GM18502 (cell line): Measurements from ENCODE around the gene PILRA.

Experiments used
- ATAC-seq: cut with Tn5 transposase; IDR thresholded peaks from one replicate; pipeline ENCODE4 v1.9.1; 2021; ENCODE audit warnings: mild to moderate bottlenecking; ENCODE audit not compliant: unreplicated experiment, poor library complexity

PILRA gene

DNA sequence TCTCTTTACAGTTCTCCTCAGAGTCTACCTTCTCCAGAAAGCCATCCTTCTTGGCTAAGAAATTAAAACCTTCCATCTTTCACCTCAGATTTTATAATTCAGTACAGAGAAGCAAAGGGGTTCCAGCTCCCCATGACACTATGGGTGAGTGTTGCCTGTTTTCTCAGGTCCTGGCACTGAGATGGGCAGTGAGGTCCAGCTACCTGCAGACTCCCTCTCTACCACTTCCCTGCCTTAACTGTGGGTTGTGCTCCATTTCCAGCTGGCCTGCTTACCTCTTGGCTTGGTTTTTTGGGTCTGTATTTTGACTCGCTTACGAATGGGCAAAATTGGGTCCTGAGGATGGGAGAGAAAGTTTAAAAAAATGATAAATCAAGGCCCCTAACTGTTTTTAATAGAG lies 29.0 kb downstream of the PILRA start:
- no peak for ATAC-seq

DNA sequence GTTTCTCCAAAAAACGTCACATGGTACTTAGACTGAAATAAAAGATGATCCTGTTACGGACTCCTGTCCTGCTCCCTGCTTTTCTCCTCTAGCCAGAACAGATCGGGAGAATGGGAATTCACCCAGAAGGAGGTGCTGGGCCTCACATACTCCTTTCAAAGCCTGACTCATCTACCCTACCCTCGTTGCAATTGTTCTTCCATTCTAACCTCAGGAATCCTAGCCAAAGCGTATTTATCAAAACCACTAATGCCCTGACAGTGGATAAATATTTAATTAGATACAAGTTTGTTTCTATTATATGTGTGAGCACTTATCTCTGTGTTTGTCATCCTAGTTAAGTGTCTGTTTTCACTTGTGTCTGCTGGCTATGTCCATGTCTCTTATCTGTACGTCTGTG lies 33.5 kb downstream of the PILRA start:
- no peak for ATAC-seq

DNA sequence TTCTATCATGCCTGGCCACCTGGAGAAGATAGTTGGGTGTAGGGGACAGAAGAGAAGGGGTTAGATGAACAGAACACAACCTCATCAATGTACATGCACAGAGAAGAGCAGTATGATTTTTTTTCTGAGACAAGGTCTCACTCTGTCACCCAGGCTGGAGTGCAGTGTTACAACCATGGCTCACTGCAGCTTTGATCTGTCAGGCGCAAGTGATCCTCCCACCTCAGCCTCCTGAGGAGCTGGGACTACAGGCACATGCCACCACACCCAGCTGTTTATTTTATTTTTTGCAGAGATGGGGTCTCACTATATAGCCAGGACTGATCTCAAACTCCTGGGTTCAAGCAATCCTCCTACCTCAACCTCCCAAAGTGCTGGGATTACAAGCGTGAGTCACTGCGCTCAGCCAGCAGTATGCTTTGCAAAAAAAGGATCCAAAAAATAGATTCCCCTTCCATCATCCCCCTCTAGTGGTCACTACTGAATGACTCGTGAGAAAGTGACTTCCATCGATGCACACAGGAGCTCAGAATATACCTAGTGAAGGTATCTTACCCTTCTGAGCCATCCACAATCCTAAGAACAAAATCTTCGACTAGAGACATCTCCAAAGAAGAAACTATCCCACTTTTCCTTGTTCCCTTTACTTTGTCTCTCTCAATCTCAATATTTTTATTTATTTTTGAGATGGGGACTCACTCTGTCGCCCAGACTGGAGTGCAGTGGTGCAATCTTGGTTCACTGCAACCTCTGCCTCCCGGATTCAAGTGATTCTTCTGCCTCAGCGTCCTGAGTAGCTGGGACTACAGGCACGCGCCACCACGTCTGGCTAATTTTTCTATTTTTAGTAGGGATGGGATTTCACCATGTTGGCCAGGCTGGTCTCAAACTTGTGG lies 34.2 kb downstream of the PILRA start:
- no peak for ATAC-seq

DNA sequence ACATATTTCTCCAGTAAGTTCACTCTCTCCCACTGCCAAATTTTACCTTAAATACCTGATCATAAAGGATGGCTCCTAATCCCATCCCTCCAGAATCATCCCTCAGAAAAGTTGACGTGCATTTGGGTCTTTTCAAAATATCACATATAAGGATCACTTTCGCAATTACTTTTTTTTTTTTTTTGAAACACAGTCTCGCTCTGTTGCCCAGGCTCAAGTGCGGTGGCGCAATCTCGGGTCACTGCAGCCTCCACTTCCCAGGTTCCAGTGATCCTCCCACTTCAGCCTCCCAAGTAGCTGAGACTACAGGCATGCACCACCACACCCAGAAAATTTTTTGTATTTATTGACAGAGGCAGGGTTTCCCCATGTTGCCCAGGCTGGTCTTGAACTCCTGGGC lies 37.8 kb downstream of the PILRA start:
- no peak for ATAC-seq

DNA sequence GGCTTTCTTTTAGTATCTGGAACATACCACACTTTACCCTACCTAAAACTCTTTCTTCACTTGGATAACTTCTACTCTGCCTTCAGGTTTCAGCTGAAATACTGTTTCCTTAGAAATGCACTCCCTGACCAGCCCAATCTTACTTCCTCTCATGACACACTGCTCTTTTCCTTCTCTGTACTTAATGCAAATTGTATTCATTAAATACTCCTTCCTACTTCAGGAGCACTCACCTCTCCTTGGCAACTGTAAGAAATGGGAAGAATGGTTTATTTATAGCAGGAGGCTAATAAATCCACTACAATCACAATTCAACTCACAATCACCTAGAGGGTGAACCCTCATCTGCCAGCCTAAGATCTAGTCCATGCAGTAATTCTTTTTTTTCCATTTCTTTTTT lies 40.1 kb downstream of the PILRA start:
- ATAC-seq, result no peak

DNA sequence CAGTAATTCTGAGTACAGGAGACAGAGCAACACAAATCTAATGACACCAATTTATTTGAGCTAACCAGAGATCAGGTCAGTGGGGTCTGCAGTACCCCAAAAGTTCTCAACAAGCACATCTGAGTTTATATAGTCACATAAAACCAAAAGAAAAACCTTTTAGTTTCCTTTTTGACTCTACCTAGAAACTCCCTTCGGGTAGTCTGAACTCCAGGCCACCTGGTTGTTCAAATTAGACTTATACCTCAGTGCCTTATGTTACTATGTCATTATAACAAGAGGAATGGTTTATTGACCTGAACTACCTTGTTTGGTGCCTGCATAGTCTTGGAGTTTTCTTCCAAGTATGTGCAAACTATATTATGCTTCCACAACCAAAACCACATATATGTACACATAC lies 40.6 kb downstream of the PILRA start:
- ATAC-seq, result no peak

DNA sequence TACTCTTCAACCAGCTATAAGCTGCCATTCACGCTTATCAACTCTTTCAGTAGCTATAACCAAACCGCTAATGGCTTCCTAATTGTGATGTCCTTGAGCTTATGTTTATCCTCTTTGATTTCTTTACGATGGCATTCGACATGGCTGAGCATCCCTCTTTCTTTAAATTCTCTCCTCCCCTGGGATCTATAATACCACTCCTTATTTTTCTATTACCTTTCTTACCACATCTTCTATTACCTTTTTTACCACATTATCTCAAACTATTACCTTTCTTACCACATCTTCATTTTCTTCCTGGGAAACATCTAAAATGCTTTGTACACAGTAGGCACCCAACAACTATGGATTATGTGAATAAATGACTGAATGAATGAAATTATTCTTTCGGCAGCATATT lies 42.2 kb downstream of the PILRA start:
- ATAC-seq, result no peak

DNA sequence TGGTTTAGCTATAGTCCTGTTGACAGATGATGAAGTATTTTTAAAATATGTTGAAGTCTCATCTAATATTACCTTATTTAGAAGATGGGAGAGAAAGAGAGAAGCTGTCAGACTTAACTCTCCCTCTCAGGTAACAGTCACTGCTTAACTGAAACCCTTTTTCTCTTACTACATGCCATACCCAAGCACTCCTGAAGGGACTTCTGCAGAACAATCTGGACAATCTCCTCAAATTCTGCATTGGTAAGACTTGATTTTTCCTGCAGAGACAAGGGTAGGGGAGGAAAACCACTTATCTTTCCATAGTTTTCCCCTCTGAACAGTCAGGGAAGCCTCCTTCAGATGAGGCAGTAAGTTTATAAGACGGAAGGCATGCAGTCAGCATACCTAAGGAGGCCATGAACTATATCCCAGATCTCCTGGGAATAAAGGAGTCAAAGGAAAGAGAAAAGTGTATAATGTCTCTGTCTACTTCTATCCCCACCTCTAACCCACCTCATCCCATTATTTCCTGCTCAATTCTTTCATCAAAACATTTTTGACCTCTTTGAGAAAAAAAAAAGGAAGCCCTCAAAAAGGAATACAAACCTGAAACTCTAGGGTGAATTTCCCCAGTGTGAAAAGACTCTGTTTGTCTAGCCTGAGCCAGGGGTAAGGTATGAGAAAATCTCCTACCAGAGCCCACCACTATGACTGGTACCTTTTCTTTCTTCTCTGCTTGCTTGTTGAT lies 45.8 kb downstream of the PILRA start:
- ATAC-seq, result no peak

DNA sequence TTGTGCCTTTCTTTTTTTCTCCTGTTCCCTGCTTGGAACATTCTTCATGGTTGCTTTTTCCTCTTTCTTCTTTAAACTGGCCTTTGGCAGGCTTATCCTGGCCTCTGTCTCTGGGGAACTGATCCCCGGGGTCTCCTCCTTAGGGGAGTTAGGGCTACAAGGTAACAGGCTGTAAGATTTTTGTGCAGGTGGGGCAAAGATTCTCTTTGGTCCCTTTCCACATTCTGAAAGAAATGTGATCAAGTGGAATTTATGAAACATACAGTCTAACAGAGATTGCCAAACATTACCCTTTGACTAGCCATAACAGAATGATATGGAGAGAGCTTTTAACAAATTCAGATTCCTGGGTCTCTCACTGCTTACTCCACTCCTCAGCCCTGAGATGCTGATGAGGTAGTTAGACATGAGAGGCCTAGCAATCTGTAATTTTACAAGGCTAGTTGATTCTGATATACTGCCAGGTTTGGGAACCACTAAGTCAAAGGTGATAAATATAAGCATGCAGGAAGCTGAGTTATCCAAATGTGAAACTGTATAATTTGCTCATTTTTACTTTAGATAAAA lies 46.5 kb downstream of the PILRA start:
- no peak for ATAC-seq

DNA sequence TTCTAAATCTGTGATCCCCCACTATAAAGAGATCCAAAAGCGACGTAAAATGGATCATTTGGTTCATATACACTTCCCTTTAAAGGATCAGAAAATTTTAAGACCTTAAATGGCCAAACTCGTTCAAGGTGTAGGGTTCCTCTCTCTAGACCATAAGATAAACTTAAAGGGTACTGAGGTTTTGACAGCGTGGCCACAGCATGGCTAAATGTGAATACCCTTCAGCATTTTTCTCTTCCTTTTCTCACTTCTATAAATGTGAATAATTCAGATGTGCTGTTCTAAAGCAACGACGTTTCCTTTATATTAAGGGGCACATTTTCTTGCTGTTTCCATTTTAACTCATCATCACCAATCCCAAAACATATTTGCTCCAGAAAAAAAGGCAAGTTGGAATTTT lies 50.0 kb downstream of the PILRA start:
- ATAC-seq, result no peak

DNA sequence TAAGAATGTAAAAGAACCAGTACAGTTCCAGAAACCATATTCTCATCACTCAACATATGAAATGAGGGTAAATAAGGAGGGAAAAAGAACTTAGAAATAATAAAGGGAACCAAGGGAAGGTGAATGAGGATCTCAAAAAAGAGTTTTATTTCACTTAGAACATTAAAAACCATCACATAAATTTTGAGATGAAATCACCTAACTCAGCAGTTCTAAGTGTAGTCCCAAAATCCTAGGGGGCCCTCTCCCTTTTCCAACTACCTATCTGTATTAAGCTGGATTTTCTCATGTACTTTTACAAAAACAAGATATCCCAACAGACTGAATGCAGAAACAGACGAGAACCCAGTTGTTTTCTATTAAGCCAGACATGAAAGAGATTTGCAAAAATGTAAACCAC lies 52.1 kb downstream of the PILRA start:
- no peak for ATAC-seq

DNA sequence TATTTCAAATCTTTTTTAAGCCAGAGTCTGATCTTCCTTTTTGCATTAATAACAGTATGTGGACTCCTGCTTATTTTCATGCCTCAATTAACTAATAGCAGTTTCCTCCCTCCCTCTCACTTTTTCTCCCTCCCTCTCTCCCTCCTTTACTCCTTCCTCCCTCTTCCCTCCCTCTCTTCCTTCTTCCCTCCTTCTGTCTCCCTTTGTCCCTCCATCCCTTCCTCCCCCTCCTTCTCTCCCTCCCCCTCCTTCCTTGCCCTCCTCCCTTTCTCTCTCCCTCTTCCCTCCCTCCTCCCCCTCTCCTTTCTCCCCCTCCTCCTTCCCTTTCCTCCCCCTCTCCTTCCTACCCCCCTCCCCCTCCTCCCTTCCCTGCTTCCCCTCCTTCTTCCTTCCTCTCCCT lies 53.2 kb downstream of the PILRA start:
- ATAC-seq, result no peak

DNA sequence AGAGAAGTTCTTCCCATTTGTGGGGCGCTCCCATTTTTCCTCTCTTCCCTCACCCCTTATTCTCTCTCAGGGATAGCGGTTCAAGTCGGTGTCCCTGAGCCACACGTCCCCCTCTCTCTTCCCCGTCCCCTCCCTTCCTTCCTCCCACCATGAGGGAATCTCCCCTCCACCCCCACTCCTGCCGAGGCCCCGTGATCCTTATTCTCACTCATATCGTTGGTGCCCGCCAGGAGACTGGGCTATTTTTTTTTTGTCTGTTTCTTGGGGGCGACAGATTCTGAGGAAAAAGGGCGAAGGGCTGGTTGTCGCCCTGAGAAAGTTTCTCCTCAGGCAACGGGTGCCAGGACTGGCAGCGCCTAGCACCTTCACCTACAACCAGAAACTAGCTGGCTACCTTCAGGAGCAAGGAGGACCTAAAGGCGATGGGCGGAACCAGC lies 54.5 kb downstream of the PILRA start:
- ATAC-seq, result no peak

DNA sequence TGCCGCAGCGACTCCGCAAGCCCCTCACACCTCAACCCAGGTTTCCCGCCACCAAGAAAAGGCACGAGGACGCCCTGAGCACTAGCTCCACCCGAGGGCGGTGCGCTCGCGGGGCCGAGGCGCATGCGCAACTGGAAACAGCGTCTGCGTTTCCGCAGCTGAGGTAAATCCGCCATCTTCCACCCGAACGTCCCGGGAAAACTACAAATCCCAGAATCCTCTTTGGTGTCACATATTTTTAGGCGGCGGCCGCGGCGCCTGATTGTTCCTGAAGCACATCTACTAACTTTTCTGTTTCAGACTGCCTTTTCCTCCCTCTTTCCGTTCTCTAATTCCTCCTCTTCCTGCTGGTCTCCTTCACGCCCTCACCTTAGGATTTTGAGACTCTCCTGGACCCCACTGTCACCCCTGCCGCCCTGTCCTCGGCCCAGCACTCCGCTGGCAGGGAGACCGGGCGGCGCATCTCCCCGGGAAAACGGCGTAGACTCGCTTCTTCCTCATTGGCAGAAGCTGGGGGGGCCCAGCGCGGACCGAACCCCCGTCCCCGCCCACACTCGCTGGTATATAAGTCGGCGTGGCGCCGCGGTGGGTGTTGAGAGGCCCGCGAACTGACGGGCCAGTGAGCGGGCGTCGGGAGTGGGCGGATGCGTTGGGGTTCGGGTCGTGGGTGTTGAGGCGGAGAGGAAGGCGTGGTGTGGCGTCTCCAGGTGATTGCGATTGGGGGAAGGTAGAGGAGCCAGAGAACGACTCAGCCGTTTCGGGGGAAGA lies 55.1 kb downstream of the PILRA start, which contains the start of gene ZCWPW1:
ZCWPW1 (minus strand) TSS at position 505 of the 768 bp plus-strand sequence. CDS start 8,054 bp downstream, outside the sequence.
- peak; percentile 49 for ATAC-seq

DNA sequence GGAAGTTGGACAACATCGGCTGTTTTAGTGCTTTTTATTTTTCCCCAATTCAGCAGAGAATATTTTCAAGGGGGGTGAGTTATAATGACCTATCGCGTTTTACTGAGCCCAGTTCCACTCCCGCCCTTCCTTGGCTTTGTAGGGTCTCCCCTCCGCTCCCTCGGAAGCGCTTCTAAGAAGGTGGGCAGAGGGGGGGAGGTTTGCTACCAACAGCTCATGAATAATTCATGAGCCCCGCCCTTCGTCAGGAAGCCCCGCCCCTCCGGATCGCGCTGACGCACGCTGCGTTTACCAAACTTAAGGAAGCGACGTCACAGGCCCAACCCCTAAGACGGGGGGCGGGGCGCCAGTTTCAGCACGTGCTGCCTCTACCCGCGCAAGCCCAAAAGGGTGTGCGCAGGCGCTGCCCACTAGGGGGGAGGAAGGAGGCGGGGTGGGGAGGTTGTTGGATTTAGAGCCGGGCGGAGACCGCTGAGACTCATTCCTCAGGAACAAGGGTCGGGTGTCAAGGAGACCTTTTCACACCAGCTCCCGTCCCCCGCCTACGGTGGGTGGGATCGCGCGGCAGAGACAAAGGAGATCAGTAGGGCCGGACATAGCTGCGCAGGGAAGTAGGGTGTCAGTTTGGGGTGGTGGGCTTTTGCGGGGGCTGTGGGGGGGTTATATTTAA lies 55.8 kb downstream of the PILRA start:
- ATAC-seq, result peak; percentile 51

DNA sequence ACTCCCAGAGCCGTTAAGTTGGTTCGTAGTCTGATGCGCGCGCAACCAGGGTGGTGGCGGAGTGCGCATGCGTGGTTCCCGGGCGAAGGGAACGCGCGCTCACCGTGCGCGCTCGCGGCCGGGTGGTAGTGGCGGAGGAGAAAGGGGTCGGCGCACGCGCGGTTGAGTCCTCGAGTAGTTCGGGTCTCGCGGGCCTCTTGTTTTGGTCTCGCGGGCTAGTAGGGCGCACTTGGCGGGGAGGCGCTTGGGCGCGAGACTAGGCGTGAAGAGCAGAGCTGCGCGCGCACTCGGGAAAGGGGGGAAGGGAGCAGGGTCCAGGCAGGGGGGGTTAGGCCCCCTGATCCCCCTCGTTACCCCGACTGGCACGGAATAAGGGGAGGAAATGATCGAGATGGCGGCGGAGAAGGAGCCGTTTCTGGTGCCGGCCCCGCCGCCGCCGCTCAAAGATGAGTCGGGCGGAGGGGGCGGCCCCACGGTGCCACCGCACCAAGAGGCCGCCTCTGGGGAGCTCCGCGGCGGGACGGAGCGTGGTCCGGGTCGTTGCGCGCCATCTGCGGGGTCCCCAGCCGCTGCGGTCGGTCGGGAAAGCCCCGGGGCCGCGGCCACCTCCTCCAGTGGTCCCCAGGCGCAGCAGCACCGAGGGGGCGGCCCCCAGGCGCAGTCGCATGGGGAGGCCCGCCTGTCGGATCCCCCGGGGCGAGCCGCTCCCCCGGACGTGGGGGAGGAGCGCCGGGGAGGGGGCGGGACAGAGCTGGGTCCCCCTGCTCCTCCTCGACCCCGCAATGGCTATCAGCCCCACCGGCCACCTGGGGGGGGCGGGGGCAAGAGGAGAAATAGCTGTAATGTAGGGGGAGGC lies 56.6 kb downstream of the PILRA start, which contains the start of gene MEPCE:
MEPCE (plus strand) TSS at position 195 of the 856 bp plus-strand sequence; CDS start at position 383, 188 bp downstream.
- ATAC-seq, result peak; percentile 37

DNA sequence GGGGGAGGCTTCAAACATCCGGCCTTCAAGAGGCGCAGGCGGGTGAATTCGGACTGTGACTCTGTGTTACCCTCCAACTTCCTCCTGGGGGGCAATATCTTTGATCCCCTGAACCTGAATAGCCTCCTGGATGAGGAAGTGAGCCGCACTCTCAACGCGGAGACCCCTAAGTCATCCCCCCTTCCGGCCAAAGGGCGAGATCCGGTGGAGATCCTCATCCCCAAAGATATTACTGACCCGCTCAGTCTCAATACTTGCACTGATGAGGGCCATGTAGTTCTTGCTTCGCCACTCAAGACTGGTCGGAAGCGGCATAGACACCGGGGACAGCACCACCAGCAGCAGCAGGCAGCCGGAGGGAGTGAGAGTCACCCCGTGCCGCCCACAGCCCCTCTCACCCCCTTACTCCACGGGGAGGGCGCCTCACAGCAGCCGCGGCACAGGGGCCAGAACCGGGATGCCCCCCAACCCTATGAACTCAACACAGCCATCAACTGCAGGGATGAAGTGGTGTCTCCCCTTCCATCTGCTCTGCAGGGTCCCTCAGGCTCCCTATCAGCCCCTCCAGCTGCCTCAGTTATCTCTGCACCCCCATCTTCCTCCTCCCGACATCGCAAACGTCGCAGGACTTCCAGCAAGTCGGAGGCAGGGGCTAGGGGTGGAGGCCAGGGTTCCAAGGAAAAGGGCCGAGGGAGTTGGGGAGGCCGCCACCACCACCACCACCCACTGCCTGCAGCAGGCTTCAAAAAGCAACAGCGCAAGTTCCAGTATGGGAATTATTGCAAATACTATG lies 57.4 kb downstream of the PILRA start:
- no peak for ATAC-seq

DNA sequence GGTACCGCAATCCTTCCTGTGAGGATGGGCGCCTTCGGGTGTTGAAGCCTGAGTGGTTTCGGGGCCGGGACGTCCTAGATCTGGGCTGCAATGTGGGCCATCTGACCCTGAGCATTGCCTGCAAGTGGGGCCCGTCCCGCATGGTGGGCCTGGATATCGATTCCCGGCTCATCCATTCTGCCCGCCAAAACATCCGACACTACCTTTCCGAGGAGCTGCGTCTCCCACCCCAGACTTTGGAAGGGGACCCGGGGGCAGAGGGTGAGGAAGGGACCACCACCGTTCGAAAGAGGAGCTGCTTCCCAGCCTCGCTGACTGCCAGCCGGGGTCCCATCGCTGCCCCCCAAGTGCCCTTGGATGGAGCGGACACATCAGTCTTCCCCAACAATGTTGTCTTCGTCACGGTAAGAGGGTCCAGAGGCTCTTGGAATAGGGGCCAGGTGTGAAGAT lies 58.0 kb downstream of the PILRA start:
- ATAC-seq, result no peak
